Activated CD8-positive, alpha-beta memory T cell treated with anti-CD3 and anti-CD28 coated beads for 48 hours (primary cell): Measurements from ENCODE around the gene DYNC1I1.

ENCODE experiments used
- DNase-seq, 3 experiments: peaks; one replicate each; pipeline ENCODE4 v3.0.0-alpha.2; 2020; ENCODE audit warnings: low read depth in 2 of 3, low spot score in 2 of 3

The DYNC1I1 gene

GRCh38 chr7:96127746-96128145, 355.4 kb downstream of the DYNC1I1 start:
- no peak for DNase-seq

GRCh38 chr7:96131525-96131924, 359.2 kb downstream of the DYNC1I1 start:
- no peak for DNase-seq

GRCh38 chr7:96135241-96135640, 362.9 kb downstream of the DYNC1I1 start:
- no peak for DNase-seq

- DNase-seq: no peak
These were observed 364.4 kb downstream of the DYNC1I1 start for GRCh38 chr7:96136600-96137239.

- DNase-seq: no peak
These were observed 371.3 kb downstream of the DYNC1I1 start for GRCh38 chr7:96143495-96144259.

- DNase-seq: no peak
These were observed 371.8 kb downstream of the DYNC1I1 start for GRCh38 chr7:96144260-96144526.
